ENCODE results near the gene OR2V2.

The OR2V2 gene

DNA sequence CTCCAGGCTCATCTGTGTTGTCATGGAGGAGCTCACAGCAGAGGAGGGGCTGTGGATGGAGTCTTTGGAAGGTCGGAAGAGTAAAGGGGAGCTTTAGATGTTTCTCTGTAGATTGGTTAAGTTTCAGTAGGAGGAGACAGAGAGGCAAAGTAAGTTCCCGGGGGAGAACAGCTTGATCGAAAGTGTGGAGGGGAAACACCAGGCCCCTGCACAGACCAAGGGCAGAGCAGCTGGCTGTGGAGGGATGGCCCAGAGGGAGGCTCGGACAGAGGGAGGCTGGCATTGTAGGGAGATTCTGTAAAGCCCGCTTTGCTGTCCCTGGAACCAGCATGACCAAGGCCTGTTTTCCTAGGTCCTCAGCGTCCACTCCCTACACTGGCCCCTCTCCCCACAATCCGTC lies 5.3 kb upstream of the OR2V2 start:
- TF ChIP-seq TAF1 (IDR thresholded peaks at IDR 0.05; ENCODE audit: borderline replicate concordance, insufficient read depth, low read length) (no peak), POLR2AphosphoS5 (IDR thresholded peaks at IDR 0.05; ENCODE audit: low read depth, low read length) (no peak), SIN3A (IDR thresholded peaks at IDR 0.05; ENCODE audit: borderline replicate concordance, insufficient read depth, low read length) (no peak), FOXP2 (optimal IDR thresholded peaks at IDR 0.05; ENCODE audit: borderline replicate concordance, extremely low read depth, extremely low read length, insufficient read depth) (no peak)
- TF ChIP-seq, protein P1, sequence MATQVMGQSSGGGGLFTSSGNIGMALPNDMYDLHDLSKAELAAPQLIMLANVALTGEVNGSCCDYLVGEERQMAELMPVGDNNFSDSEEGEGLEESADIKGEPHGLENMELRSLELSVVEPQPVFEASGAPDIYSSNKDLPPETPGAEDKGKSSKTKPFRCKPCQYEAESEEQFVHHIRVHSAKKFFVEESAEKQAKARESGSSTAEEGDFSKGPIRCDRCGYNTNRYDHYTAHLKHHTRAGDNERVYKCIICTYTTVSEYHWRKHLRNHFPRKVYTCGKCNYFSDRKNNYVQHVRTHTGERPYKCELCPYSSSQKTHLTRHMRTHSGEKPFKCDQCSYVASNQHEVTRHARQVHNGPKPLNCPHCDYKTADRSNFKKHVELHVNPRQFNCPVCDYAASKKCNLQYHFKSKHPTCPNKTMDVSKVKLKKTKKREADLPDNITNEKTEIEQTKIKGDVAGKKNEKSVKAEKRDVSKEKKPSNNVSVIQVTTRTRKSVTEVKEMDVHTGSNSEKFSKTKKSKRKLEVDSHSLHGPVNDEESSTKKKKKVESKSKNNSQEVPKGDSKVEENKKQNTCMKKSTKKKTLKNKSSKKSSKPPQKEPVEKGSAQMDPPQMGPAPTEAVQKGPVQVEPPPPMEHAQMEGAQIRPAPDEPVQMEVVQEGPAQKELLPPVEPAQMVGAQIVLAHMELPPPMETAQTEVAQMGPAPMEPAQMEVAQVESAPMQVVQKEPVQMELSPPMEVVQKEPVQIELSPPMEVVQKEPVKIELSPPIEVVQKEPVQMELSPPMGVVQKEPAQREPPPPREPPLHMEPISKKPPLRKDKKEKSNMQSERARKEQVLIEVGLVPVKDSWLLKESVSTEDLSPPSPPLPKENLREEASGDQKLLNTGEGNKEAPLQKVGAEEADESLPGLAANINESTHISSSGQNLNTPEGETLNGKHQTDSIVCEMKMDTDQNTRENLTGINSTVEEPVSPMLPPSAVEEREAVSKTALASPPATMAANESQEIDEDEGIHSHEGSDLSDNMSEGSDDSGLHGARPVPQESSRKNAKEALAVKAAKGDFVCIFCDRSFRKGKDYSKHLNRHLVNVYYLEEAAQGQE (IDR thresholded peaks at IDR 0.05; ENCODE audit: insufficient read depth in 1 of 2, low read depth in 2 of 2, low read length in 2 of 2): no peak

DNA sequence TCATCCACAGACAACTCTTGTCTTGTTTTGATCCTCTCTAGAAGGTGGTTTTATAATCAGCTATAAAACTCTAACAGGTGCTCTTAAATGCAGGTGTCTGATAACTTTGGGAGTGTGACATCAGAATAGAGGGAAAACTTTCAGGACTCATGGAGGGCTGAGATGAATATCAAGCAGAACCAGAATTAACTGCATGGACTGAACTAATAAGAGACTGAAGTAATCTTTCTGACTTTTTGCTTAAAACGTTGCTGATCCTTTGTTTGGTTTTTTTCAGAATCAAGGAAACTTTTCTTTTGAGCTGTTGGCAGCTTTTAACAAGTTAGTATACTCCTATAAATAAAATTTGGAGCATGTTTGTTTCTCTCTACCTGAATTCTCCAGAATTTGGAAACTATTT lies 2.3 kb upstream of the OR2V2 start:
- TF ChIP-seq TAF1 (IDR thresholded peaks at IDR 0.05; ENCODE audit: borderline replicate concordance, insufficient read depth, low read length) (no peak), SIN3A (IDR thresholded peaks at IDR 0.05; ENCODE audit: borderline replicate concordance, insufficient read depth, low read length) (no peak), FOXP2 (optimal IDR thresholded peaks at IDR 0.05; ENCODE audit: borderline replicate concordance, extremely low read depth, extremely low read length, insufficient read depth) (no peak), POLR2AphosphoS5 (IDR thresholded peaks at IDR 0.05; ENCODE audit: low read depth, low read length) (no peak)
- TF ChIP-seq, protein P1 (IDR thresholded peaks at IDR 0.05; ENCODE audit: insufficient read depth in 1 of 2, low read depth in 2 of 2, low read length in 2 of 2): no peak

DNA sequence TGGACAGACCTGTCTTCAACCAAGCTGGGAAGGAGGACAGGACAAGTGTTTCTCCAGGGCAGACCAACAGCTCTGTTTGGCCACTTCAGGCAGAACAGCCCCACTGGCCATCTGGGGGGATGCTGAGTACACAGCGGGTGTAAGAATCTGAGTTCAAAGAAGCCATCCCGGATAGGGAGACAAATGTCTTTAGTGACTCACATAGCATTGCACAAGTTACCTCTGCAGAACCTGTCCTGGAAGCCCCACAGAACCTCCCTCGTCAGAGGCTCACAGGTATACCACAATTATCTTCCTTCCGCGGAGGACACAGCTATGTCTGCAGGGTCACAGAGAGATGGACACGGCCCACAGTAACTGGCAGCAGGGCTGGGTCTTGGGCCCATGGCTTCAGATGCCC lies 2.0 kb downstream of the OR2V2 start:
- TF ChIP-seq FOXP2 (optimal IDR thresholded peaks at IDR 0.05; ENCODE audit: borderline replicate concordance, extremely low read depth, extremely low read length, insufficient read depth) (no peak), TAF1 (IDR thresholded peaks at IDR 0.05; ENCODE audit: borderline replicate concordance, insufficient read depth, low read length) (no peak), SIN3A (IDR thresholded peaks at IDR 0.05; ENCODE audit: borderline replicate concordance, insufficient read depth, low read length) (no peak), POLR2AphosphoS5 (IDR thresholded peaks at IDR 0.05; ENCODE audit: low read depth, low read length) (no peak)
- TF ChIP-seq, protein P1 (IDR thresholded peaks at IDR 0.05; ENCODE audit: insufficient read depth in 1 of 2, low read depth in 2 of 2, low read length in 2 of 2): no peak

DNA sequence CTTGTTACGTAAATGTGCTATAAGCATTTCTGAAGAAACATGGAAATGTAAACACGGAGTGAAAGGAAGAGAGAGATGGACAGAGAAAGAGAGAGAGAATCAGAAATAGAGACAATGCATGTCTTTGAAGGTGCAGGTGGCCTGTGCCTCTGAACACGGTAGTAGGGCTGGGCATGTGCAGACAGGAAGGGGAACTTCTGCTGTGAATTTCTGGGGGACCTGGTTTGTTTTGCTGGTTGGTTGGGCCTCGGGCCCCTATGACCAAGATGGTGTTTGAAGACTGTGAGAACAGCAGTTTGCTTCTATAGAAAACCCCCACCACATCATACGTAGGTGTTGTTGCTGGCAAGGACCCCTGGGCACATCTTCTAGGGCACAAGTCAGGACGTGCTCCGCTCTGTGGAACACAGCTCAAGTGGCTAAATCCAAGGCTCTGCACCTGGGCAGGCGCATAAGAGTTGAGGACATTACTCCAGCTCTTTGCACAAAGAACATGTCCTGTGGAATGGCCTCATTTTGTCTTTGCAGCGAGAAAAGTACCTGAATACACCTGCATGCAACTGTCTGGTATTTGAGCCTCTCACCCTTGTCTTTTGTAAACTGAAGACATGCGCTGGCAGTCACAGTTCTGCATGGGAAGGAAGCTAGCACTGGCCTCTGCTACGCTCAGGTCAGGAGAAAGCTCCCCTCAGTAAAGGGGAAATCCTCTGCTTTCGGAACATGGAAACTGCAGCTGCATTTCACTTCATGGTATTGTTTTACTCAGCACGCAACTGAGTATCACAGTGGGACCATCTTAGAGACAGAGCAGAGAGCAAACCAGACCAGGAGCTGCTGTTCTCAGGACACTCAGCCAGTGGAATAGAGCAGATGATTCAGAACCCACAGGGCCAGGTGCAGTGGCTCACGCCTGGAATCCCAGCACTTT lies 2.7 kb downstream of the OR2V2 start:
- no peak for TF ChIP-seq SIN3A (IDR thresholded peaks at IDR 0.05; ENCODE audit: borderline replicate concordance, insufficient read depth, low read length)
- no peak for TF ChIP-seq FOXP2 (optimal IDR thresholded peaks at IDR 0.05; ENCODE audit: borderline replicate concordance, extremely low read depth, extremely low read length, insufficient read depth)
- TF ChIP-seq TAF1 (IDR thresholded peaks at IDR 0.05; ENCODE audit: borderline replicate concordance, insufficient read depth, low read length): no peak
- no peak for TF ChIP-seq POLR2AphosphoS5 (IDR thresholded peaks at IDR 0.05; ENCODE audit: low read depth, low read length)
- TF ChIP-seq, protein P1 (IDR thresholded peaks at IDR 0.05; ENCODE audit: insufficient read depth in 1 of 2, low read depth in 2 of 2, low read length in 2 of 2): no peak

All from PFSK-1 (cell line).